NOMO-1 treated with DMSO at 0.1 percent for 48 hours (cell line): ENCODE data around the gene CROCC2.
"Not testable (repeated sequence)": the region's sequence is repeated elsewhere in the genome, so short reads cannot be mapped to it uniquely, and the experiment has no call there.

Experiments used
- DNase-seq: peaks from one replicate; lab custom pipeline; 2025; ENCODE audit not compliant: unreplicated experiment; lab: John Stamatoyannopoulos, UW

The CROCC2 gene

DNA sequence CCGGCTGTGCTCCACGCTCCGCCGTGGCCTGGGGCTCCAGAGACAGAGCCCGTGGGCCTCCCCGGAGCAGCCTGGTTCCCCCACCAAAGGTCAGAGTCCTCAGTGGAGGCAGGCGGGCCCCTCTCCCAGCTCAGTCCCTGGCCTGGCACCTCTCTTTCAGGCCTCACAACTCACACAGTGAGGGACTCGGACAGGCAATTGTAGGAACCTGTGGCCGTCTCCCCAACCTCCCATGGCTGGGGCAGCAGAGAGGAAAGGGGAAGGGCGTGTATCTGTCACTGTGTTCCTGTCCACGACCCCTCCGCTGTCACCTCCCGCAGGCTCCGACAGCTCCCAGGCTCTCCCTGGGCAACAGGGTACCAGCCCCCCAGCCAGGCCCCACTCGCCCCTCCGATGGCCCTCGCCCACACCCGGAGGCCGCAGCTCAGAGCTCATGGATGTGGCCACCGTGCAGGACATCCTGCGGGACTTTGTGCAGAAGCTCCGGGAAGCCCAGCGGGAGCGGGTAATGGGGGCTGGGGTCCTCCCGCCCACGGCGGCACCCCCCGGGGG is 59.8 kb downstream of the CROCC2 start:
- no peak for DNase-seq

DNA sequence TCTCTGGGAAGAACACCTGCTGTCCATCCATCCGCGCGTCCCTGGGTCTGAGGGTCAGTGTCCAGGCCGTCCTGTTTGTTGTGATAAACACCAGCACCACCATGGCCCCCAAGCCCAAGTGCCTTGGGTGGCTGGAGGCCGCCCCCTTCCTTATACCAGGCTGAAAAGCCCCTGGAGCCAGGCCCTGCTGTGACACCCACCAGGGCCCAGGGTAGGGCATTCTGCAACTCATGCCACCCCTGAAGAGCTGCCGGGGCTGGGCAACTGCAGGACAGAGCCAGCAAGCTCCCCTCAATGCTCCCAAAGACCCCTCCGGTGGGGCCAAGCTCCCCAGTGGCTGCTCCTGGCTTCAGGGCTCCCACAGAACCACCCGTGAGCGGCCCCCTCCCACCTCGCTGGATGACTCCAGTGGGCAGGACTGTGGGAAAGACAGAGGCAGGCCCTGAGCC is 60.3 kb downstream of the CROCC2 start:
- DNase-seq: no peak

DNA sequence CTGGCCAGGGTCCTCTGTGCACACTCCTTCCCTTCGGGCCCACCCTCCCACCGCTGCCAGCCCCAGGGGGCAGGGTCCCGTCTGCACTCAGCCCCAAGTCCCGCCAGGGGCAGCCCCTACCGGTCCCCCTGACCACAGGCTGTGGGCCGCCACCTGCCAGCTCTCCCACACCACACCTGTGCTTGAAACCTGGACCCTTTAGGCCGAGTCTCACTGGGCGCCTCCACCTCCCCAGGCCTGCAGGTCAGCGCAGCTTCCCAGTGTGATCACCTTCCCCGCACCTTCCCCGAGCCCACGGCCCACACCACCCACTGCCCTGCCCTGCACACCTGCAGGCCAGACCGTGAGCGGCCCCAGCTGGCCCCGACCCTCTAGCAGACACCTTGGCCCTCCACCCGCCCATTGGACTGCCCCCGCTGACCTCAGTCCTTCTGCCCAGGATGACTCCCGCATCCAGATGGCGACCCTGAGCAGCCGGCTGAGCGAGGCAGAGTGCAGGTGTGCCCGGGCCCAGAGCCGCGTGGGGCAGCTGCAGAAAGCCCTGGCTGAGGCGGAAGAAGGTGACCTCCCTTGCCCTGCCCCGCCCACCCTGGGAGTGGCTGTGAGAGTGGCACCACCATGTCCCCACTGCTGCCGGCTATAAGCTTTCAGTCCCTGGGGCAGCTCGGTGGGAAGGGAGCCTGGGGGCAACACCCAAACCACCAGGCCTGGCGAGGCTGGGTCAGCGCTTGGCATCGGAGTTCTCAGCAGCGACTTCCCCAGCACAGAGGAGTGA is 61.0 kb downstream of the CROCC2 start:
- peak; percentile 20 for DNase-seq

DNA sequence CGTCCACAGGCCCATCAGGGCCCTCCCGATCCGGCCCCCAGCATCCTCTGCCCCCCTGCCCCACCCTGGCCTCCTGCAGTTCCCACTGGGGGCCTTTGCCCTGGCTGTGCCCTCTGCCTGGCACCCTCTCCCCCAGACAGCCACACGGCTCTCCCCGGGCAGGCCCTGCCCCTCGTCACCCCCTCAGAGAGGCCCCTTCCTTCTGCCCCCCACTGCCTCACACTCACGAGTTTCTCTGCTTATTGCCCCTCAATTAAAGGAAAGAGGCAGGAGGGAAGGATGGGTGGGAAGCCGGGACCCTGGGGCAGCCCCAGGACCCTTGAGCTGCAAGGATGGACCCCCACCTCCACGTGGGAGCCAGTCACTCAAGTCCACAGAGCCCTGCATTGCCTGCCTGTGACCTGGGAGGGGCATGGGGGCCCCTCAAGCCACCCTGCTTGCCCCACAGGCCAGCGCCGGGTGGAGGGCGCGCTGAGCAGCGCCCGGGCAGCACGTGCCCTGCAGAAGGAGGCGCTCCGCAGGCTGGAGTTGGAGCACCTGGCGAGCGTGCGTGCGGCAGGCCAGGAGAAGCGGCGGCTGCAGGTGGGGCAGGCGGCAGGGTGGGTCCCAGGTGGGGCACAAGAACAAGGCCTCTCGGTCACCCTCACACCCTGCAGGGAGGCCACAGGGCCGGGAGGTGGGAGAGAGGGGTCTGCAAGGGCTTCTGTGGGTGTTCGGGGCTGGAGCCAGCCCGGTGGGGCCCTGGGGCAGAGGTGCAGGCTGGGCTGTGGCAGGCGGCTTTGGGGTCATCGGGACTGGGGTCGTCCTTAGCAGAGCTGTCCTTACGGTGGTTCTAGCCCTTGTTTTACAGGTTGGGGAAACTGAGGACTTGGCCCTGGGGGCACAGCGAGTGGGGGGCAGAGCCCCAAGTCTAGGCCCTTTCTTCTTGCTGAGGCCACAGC is 61.8 kb downstream of the CROCC2 start:
- DNase-seq: no peak

DNA sequence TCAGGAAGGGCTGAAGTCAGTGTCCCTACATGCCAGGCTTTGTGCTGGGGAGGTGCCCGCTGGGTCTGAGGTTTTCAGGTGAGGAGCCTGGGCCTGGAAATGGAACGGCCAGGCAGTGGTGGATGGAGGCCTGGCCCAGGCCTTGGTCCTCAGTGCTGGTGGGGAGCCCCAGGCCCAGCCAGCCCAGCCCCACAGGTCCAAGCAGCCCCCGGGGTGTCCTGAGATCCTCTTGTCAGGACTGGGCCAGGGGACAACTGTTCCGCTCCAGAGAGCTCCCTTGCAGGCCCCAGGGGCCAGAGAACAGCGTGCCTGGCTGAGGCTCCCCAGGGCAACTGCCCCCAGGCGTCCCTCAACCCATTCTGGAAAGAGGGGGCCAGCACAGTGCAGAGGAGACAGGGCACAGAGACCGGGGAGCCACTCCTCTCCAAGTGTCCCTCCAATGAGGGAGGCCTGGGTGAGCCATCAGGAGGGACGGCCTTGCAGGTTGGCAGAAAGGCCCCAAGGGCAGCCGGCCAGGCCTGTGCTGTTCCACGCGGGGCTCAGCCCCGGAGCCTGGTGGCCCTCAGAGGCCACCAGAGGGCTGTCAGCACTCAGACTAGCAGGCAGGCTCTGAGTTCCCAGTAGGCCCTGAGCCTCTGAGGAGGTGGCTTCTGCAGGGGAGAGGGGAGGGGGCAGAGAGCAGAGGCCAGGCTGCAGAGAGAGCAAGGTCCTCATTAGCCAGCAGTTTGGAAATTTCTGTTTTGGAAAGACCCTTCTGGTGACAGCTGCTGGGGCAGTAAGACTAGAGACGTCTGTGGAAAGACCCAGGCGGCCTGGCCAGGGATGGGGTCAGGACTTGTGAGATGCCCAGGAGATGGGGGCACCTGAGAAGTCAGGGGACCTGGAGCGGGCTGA is 62.8 kb downstream of the CROCC2 start:
- DNase-seq: no peak

DNA sequence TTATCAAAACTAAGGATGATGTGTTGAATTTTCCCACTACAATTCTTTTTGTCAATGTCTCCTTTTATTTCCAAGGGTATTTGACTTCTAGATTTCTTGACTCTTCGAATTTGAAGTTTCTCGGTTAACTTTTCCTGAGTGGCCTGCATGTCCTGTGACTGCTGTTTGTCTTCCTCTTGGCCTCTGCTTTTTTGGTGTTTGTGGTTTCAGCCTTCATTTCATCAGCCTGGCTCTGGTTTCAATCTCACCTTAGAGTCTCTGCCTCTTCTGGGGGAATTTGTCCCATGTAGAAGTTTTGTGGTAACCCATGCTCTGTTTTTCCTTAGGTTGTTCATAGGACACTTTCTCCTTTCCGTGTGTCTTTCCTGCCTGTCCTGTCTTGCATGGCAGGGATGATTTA is 64.0 kb downstream of the CROCC2 start:
- no peak for DNase-seq

DNA sequence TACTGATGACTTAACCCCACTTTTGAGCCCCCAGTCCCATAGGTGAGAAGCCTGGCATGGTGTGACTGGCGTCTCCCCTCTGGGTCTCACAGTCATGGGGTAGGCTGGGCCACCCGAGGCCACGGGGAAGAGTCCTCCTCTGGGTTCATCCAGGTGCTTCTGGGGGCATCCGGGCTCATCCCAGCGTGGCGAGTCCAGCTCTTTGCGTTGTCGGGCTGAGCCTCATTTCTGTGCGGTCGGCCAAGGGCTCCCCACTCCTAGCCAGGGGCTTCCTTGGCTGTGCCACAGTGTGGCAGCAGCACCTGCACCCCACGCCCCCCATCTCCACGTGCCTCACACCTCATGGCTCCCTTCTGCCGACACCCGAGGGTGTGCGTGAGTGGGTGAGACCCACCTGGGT is 64.7 kb downstream of the CROCC2 start:
- no peak for DNase-seq

DNA sequence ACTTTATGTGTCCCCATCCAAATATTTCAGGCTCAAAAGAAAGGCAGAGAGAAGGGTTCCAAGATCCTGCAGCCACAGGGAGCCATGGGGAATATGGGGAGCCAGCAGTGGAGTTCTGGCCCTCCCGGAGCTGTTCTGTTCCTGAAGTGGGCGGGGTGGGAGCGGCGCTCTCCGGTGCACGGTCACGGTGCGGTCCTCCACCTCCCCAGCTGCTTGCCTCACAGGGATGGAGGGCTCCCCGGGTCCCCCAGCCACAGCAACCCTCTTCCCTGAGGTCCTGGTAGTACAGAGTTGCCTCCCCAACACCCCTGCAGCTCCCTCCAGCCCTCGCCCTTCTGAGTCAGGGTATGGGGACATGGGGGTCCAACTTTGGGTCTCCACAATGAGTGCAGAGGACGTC is 66.1 kb downstream of the CROCC2 start:
- DNase-seq: no peak

DNA sequence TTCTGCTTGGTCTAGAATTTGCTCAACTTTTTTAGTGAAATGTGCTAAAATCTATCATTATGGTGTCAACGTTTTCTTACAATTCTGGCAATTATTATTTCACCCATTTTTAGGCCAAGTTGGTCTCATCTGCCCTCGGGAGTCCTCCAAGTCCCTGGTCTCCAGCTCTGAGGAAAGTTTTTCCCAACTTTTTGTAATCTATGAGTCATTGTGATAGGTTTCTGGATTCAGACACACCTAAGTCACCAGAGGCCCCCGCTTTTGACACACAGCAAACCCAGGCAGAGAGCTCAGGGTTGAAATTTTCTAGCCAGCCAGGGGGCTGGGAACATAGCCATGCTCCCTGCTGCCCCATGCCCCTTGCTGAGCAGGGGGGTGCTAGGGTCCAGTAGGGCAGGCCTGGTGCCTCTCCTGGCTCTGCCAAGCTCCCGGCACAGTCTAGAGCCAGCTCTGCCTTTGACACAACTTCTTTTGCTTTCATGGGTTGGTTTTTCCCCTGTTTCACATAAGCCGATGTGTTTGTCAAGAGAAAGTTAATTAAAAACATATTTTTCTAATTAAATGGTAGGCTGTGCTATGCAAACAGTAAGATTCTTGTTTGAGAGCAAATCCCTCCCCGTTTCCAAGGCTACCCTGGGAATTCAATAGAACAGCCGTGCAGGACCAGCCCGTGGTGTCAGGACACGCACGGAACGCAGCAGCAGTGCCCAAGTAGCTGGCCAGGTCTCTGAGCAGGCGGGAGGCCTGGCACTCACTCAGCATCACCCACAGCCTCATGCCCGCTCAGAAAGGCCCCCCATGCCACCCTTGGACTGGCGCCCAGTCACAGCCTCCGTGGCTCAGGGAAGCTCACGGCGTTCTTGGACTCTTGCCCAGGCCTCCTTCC is 66.7 kb downstream of the CROCC2 start:
- no peak for DNase-seq

DNA sequence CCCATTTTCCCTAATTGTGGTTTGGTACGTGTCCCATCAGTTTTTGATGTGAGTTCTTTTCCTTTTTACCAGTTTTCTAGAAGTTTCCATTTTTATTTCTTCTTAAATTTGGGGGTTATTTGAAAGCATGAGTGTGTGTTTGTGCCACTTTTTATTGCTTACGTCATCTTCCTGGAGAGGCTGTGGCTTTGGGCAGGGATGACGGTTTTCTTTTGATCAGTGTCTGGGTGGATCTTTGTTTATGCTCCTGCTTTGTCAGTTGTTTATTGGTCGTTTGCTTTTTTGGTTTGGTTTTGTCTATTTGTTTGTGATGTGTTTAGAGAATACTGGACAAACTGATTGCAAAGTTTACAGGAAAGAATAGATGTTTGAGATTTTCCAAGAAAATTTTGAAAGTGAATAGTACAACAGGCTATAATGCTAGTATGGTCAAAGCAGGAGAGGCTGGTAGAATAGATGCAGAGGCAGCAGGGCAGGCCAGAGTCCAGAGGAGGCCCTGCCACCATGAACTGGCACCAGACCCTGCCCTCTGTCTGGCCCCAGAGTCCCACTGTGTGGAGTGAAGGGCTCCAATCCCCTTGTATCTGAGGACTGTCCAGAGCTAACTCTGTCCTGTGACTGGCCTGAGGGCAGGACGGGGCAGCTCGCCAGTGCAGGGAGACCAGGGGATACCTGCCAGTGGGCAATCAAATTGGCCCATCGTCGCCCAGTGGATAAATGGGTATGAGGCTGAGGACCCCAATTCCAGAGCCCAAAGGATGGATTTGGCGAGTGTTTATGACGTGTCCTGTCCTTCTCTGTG is 68.8 kb downstream of the CROCC2 start:
- DNase-seq: no peak

DNA sequence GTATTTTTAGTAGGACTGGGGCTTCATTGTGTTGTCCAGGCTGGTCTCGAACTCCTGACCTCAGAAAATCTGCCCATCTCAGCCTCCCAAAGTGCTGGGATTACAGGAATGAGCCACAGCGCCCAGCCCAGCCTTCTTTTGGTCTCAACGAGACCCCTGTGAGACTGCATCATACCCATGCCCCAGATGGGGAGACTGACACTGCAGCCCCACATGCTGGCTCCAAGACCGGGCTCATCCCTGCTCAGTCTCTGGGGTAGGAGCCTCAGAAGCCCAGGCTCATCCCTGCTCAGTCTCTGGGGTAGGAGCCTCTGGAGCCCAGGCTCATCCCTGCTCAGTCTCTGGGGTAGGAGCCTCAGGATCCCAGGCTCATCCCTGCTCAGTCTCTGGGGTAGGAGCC is 69.8 kb downstream of the CROCC2 start:
- not testable (repeated sequence) for DNase-seq

DNA sequence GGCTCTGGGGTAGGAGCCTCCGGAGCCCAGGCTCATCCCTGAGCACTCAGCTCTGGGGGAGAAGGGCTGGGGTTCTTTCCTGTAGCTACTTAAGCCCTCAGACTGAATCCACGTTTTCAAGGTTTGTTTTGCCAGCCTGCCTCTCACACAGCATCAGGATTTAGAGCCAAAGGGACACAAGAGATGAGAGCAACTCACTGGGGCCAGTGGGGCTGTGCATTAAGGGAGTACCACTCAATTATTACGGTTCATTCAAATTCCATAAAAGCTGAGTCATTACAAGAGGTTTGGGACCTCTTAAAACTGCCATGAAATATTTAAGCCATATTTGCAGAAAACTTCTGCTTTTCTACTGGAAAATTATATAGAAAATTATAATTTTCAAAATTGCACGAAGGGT is 75.1 kb downstream of the CROCC2 start:
- DNase-seq: peak; percentile 24

DNA sequence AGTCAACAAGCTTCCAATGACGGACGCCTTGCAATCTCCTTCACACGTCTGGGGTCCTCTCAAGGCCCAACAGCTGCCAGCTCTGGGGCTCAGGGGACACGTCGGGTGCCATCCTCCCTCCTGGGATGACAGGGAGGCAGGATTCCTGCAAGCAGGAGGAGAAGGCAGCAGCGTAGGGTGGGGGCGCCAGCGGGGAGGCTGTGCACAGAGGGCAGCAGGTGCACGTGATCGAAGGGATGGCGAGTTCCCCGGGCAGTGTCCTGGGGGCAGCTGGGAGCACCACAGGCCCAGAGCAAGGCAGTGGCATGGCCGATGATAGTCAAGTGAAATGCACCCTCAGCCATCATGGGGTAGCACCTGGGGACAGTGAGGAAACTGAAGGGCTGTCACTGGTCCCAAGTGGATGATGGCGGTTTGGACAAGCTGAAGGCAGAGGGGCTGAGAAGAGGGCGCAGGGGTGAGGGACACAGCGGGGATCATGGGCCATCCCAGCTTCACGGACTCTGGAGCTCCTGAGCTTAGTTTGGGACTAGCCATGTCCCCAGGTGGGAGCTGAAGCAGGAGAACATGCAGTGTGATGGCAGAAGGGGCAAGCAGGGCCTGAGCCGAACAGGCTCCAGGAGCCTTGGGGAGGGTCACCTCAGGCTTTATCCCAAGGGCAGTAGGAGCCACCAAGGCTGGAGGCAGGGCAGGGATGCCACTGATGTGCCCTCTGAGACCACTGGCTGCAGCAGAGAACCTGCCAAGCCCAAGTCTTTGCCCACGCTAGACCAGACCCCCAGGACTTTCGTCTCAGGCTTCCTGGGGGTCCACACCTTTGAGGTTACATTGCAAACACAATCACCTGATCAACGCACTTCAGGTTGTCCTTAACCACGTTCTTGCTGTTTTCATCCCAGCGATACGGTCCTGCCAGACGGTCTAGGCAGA is 76.0 kb downstream of the CROCC2 start:
- no peak for DNase-seq

DNA sequence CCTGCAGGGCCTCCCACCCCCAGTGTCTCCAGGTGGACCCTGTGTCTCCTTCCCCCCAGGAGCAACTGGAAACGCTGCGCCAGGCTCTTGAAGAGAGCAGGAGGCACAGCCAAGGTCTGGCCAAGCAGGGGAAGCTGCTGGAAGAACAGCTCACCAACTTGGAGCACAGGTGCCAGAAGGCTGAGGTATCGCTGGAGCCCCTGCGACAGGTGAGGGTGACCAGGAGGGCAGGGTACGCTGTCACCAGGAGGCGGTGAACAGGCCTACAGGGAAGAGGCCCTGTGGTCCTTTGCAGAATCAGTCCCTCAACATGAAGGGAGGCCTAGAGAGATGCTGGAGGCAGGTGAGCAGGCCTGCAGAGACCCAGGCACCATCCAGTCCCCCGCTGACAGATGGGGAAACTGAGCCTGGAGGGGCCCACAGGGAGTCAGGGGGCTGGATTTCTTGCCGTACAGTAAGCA is 76.7 kb downstream of the CROCC2 start:
- no peak for DNase-seq

DNA sequence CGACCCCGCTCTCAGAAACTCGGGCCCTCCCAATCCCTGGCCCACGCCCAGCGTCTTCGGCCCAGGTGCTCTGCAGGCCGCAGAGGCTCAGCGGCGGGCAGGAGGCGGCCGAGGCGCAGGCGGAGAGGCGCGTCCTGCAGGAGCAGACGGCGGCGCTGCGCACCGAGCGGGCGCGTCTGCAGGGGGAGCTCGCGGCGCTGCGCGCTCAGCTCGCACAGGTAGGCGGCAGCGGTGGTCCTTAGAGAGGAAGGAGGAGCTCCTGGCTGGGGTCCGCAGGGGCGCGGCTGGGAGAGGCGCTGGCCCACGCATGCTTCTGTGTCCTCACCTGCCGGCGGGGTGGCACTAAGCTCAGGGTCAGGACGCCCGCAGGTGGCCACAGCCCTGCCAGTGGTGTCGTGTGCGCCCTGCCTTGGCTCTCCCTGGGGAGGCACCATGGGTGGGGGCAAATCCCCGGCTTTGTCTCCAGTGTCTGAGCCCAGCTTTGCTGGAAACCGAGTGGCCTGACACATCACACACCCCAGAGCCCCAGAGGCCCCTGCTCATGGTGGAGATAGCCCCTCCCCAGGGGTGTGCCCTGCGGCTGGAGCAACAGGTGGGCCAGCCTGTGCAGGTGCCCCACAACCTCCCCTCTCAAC is 77.3 kb downstream of the CROCC2 start:
- peak; percentile 36 for DNase-seq

DNA sequence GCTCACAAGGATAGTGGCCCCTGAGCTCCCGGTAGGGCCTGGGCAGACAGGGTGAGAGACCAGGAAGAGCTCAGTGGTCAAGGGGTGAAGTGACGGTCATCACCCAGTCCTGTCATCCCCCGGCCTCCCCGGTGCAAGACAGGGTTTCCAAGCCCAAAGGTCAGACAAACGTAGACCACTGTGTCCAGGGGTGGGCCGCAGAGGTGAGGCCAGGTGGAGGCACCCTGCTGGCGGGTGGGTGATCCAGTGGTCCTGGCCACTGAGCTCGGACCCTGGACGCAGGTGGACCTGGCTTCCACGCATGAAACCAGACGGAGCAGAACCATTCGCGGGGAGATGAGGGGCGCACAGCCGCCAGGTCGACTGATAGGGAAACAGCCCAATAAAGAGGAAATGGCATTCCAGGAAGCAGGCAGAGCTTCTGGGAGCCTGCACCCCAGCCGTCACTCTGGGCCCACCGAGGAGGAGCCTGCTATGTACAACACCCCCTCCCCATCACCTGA is 77.9 kb downstream of the CROCC2 start:
- no peak for DNase-seq
